HG03575 (cell line): ENCODE data around the gene CRTC1.

Source experiments
- ATAC-seq: cut with Tn5 transposase; IDR thresholded peaks from one replicate; pipeline ENCODE4 v1.9.1; 2021; ENCODE audit not compliant: unreplicated experiment, insufficient number of reproducible peaks, low FRiP score; ENCODE audit errors: extremely low read depth

Gene CRTC1

GRCh38 chr19:18774107-18774506, 90.6 kb downstream of the CRTC1 start:
- no peak for ATAC-seq

- no peak for ATAC-seq
Observed at GRCh38 chr19:18774782-18775444, 91.4 kb downstream of the CRTC1 start.

GRCh38 chr19:18775586-18776287, 92.3 kb downstream of the CRTC1 start:
- no peak for ATAC-seq

GRCh38 chr19:18776288-18776594, 92.8 kb downstream of the CRTC1 start:
- no peak for ATAC-seq

GRCh38 chr19:18776736-18777135, 93.3 kb downstream of the CRTC1 start:
- ATAC-seq, result no peak

- ATAC-seq, result no peak
Observed at GRCh38 chr19:18777301-18778075, 94.0 kb downstream of the CRTC1 start.

- no peak for ATAC-seq
Observed at GRCh38 chr19:18778076-18778389, 94.6 kb downstream of the CRTC1 start.

- ATAC-seq, result no peak
Observed at GRCh38 chr19:18778826-18779495, 95.5 kb downstream of the CRTC1 start.

GRCh38 chr19:18780081-18780480, 96.6 kb downstream of the CRTC1 start:
- no peak for ATAC-seq

GRCh38 chr19:18780631-18781030, 97.2 kb downstream of the CRTC1 start:
- no peak for ATAC-seq

- no peak for ATAC-seq
Observed at GRCh38 chr19:18781047-18781600, 97.6 kb downstream of the CRTC1 start.

- ATAC-seq, result no peak
Observed at GRCh38 chr19:18781885-18782527, 98.5 kb downstream of the CRTC1 start.

- no peak for ATAC-seq
Observed at GRCh38 chr19:18782559-18783225, 99.2 kb downstream of the CRTC1 start.

GRCh38 chr19:18783958-18784785, 100.7 kb downstream of the CRTC1 start:
- ATAC-seq, result no peak

GRCh38 chr19:18784786-18785120, 101.3 kb downstream of the CRTC1 start:
- no peak for ATAC-seq

- ATAC-seq, result no peak
Observed at GRCh38 chr19:18785179-18786124, 102.0 kb downstream of the CRTC1 start.
